GM19239 (cell line): ENCODE measurements around the gene PAXIP1.
A peak's percentile ranks its signal among the peaks of the same experiment; 100 is the strongest.
"Not testable (repeated sequence)": the region's sequence is repeated elsewhere in the genome, so short reads cannot be mapped to it uniquely, and the experiment has no call there.

Source experiments
- DNase-seq: peaks from one replicate; pipeline ENCODE4 v3.0.0; 2011; ENCODE audit warnings: low spot score; ENCODE audit not compliant: insufficient read length
- FAIRE-seq: peaks from 2 replicates; lab custom pipeline; 2011; peaks lifted over from hg19 to GRCh38; lab: Jason Lieb, UNC

Gene PAXIP1

DNA sequence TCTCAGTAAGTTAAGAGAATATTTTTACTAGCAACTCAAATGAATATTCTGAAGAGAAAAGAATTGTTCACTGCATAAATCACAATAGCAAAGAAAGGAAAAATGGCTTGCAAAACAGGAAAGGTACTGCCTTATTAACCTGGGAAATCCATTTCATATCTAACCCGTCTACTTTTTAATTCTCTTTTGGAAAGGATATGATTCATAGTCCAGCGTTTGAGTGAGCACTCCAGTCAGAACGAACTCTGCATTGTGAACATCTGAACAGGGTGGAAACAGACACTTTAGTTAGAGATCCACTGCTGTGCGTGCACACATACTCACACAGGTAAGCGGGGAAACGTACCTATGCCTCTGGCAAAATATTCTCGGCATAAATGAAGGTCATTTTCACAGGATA is 56.8 kb downstream of the PAXIP1 start:
- FAIRE-seq = no peak
- no peak for DNase-seq

DNA sequence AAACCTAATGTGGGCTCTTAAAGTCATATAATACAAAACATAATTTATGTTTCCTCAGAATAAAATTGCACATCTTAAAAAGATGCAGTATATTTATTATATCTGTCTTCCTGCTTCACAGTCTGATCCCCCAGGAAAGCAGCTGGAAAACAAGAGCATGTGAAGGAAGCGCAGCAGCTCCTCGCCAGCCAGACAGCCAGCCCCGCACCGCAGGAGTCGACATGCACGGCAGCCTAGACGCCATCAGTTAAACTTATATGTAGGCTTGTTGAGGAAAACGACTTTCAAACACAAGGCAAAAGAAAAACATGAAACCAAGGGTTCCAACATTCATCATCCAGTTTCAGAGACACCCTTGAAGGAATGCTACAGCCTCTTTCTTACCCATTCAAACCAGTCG is 59.0 kb downstream of the PAXIP1 start:
- DNase-seq = no peak
- FAIRE-seq = no peak

DNA sequence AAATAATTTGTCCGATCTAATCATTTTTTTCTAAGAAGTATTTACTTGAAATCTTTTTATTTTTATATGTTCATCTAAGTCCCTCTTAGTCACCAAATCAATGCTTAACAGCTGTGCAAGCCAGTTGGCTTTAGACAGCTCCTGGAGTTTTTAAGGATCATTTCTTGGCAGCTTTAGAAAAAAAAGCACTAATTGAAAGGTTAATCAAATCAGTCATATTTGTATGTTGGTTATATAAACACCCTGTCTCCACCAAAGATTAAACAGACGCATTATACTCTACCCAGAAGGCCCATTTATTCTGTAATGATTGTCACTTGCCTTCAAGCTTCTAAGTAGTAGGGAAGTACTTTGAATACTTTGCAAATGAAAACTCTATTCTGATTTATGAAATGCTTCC is 60.2 kb downstream of the PAXIP1 start:
- FAIRE-seq (no peak), DNase-seq (no peak)

DNA sequence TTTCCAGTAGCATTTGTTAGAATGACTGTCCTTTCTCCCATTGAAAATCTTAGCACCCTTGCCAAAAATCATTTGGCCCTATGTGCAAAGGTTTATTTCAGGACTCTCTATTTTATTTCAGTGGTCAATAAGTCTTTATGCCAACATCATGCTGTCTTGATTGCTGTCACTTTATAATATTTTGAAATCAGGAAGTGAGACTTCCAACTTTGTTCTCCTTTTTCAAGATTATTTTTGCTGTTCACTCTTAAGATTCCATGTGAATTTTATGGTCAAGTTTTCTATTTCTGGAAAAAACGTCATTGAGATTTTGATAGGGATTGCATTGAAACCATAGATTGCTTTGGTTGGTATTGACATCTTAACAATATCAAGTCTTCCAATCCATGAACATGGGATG is 65.1 kb downstream of the PAXIP1 start:
- no peak for FAIRE-seq

DNA sequence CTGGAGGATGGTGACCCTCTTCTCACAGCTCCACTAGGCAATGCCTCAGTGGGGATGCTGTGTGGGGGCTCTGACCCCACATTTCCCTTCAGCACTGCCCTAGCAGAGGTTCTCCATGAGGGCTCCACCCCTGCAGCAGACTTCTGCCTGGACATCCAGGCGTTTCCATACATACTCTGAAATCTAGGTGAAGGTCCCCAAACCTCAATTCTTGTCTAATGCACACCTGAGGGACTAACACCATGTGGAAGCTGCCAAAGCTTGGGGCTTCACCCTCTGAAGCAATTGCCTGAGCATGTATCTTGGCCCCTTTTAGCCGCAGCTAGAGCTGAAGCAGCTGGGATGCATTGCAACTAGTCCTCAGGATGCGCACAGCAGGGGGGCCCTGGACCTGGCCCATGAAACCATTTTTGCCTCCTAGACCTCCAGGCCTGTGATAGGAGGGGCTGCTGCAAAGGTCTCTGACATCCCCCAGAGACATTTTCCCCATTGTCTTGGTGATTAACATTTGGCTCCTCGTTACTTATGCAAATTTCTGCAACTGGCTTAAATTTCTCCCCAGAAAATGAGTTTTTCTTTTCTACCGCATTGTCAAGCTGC is 68.5 kb downstream of the PAXIP1 start:
- not testable (repeated sequence) for FAIRE-seq, DNase-seq

More for the DNA sequence above, 65.1 kb downstream of the PAXIP1 start:
- no peak for DNase-seq

DNA sequence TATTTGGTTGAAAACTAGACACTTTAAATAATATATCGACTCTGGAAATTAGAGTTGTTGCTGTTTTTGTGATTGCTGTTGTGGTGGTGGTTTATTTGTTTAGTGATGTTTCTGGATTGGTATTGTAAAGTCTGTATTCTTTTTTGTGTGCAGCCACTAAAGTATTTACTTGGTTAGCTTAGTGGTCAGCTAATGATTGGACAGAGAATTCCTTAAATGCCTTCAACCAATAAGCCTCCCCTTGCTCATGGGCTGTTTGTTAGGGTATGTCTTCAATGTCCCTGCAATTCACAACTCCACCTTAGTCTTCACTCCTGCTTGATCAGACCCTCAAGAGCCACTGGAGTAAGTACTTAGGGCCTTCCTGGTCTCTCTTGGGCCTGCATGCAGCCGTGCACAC is 71.0 kb downstream of the PAXIP1 start:
- DNase-seq (no peak), FAIRE-seq (no peak)

DNA sequence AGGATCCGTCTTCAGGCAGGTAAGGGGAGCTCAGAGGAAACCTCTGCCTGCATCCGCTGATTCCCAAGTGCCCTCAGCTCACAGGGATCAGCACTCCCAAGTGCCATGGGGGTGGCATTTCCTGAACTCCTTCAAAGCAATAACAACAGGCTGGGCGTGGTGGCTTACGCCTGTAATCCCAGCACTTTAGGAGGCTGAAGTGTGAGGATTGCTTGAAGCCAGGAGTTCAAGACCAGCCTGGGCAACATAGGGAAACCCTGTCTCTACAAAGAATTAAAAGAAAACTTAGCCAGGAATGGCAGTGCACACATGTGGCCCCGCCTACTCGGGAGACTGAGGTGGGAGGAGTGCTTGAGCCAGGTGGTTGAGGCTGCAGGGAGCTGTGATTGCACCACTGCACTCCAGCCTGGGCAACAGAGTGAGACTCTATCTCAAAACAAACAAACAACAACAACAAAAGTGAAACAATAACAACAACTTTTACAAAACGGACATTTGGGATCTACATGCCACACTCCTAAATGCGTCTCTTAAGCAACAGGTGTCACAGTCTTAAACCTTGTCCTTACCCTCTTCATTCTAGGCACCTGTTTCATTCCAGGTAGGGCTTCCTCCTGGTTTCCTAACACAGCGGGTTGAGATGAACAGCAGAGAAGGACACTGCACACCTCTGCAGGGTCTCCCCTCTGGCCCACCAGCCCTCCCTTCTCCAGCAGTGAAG is 73.8 kb downstream of the PAXIP1 start:
- no peak for FAIRE-seq
- no peak for DNase-seq

DNA sequence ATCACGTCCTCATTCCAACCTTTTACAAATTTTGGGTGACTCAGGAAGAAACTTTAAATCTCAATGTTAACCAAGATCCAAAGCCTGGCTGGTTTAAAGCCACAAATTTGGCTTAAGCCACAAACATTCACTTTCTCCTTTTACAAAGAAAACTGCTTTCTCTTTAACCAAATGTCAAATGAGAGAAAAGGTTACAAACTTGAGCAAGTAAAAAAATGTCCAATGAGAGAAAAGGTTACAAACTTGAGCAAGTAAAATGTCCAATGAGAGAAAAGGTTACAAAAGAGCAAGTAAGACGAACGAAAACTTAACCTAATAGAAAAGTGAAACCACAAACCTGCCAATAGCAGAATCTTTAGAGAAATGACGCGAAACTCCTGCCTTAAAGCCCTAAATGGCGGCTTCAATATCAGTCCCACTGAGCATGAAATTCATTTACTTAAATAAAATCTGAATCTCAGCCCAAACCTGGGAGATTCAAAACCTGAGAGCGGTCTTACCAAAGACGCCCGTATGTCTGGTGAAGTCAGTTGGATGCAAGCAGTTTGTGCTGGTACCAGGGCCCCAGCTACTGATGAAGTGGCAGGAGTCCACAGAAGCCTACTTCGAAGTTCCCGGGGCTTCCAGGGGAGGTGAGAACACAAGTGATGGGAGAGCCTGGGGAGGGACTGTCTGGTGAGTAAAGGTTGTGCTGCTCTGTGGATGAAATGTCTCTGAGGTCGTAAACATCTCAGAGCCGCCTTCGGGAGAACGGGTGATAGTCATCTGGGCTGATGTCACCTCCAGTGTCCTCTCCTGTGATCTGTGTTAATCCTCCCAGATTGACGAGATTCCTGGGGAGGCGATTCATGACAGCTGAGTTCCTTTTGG is 74.6 kb downstream of the PAXIP1 start:
- FAIRE-seq (peak; percentile 98), DNase-seq (peak; percentile 56)

DNA sequence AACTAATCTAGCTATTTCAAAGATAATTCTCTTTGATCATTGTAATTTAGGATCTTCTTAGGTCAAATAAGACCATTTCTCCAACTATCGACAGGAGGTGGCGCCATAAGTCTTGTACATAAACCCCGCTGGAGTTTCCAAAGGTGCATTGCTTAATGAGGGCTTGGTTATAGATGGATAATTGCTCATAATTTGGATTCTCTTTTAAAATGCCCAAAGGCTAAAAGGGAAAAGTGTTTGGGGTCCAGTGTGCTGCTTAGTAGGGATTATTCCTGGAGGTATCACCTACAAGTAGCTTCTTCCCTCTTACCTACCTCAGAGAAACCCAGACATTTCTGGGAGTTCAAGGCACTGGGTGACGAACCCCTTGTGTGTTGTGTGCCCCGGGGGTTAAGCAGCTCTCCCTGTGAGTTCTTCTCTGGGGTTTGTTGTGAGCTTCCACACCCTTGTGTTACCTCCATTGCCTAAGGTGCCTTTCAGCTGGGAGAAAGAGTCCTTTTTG is 75.2 kb downstream of the PAXIP1 start:
- FAIRE-seq (no peak), DNase-seq (no peak)

DNA sequence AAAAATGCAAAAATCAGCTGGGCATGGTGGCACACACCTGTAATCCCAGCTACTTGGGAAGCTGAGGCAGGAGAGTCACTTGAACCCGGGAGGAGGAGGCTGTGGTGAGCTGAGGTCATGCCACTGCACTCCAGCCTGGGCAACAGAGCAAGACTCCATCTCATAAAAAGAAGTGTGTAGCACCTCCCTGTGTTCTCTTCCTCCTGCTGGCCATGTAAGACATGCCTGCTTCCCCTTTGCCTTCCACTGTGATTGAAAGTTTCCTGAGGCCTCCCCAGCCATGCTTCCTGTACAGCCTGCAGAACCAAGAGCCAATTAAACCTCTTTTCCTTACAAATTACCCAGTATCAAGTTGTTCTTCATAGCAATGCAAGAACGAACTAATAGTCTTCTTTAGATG is 80.5 kb downstream of the PAXIP1 start:
- FAIRE-seq, DNase-seq: not testable (repeated sequence)

DNA sequence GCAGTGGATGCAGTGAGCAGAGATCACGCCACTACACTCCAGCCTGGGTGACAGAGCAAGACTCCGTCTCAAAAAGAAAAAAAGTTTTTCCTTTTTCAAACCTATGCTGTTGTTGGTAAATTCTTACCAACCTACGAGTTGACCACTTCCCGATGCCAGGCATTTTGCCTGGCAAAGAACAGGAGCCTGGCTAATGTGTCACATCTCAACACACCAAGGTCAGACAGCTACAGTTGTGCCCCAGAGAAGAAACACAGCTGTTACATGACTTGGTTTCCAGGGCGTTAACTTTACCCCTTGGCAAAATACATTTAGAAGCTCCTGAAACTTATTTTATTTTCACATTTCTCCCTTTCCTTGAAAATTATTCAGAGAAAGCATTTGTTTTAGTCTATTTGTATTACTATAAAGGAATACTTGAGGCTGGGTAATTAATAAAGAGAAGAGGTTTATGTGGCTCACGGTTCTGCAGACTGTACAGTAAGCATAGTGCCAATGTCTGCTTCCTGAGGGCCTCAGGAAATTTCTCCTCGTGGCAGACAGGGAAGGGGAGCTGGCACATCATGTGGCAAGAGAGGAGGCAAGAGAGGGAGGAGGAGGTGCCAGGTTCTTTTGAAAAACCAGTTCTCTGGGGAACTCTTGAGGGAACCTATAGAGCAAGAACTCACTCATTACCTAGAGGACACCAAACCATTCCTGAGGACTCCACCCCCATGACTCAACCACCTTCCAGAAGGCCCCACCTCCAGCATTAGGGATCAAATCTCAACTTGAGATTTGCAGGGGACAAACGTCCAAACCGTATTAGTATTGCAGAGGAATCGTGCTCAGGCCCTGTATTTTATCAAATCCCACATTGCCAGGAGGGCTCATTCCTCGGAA is 83.3 kb downstream of the PAXIP1 start:
- DNase-seq (no peak), FAIRE-seq (no peak)

DNA sequence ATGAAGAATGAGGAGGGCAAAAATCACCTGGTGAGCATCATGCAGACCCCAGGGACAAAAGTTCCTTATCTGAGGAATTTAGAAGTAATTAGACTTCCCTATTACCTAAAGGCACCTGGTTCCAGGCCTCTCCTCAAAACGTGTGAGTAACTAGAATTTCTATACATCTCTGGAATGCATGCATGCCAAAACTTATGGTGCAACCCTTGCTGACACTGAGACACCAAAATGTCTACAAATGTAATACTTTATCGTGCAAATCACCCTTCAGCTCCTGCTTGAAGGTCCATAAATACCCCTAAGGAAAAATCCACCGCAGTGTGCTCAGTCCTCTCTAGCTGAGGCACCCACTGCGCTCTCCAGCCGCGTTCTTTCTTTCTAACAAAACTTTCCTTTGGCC is 84.2 kb downstream of the PAXIP1 start:
- DNase-seq = no peak
- FAIRE-seq = no peak

DNA sequence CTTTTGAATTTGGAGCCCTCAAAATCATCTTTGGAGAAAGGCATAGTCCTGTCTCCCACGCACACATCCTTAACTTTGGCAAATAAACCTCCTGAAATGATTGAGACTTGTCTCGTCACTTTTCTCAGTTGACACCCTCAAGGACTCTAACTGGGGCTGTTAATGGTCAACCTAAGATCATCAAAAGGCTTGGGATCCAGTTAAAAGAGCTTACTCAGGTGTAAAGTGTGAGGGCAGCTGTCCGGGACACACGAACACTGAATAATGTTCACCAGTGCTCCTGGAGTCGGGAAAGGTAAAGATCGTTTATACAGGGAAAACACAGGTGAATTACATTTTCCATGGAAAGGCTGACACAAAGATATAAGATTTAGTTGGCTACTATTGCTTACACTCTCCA is 84.7 kb downstream of the PAXIP1 start:
- DNase-seq = no peak
- no peak for FAIRE-seq

DNA sequence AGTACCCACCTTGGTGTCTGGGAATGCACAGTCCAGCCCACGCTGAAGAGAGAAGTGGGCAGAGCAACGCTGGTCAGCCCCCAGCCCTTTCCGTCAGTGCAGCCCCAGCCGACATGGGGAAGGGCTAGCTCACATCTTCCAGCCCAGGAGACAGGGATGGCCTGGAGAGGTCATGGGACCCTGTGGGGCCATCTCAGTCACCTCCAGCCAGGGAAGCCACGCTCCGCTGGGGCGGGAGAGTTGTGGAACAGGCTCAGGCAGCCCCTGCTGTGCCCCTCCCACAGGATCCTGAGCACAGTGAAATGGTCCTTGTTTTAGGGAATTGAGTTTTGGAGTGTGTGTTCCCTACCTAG is 85.1 kb downstream of the PAXIP1 start:
- no peak for FAIRE-seq
- DNase-seq = no peak

DNA sequence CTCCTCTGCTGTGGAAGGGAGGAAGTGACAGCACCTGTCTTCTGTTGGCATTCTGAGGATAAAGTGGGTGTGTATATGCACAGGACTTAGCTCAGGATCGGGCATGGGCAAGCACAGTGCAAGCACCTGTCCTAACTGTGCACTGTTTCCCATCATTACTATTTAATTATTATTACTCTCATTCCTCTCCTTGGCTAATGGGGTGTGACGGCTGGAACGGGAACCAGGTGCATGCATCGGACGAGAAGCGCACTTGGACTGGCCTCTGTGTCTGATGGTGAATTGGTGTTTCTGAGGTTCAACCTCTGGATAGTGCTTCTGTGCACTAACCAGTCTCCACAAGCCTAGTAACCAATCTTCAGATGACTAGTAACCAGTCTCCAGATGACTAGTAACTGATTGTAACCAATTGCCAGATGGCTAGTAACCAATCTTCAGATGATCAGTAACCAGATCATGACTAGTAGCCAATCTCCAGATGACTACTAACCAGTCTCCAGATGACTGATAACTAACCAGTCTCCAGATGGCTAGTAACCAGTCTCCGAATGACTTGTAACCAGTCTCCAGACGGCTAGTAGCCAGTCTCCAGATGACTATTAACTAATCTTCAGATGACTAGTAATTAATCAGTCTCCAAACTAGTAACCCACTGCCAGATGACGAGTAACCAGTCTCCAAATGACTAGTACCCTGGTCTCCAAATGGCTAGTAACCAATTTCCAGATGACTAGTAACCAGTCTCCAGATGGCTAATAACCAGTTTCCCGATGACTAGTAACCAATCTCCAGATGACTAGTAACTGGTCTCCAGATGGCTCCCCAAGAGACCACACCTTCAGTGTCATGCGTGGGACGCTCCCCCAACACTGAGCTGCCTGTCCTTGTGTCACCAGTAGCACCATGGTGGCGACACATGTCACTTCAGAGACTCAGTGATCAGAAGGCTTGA is 85.8 kb downstream of the PAXIP1 start:
- FAIRE-seq (no peak), DNase-seq (no peak)

DNA sequence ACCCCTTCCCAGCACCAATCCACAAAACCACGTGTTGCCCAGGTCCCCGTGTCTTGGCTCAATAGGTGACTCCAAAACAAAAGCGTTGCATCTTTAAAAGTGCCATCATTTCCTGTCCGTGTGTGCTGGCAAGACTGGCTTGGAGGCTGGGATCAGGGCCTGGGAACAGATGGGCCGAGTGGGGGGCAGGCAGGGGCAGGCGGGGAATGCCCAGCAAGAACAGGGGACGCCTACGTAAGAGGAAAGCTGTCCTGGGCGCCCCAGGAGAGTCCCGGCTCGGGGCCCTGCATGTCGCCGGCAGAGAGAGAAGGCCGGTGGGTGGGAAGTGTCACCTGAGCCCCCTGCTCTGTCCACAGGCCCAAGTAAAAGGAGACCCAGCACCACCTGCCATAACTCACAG is 86.5 kb downstream of the PAXIP1 start:
- no peak for FAIRE-seq

DNA sequence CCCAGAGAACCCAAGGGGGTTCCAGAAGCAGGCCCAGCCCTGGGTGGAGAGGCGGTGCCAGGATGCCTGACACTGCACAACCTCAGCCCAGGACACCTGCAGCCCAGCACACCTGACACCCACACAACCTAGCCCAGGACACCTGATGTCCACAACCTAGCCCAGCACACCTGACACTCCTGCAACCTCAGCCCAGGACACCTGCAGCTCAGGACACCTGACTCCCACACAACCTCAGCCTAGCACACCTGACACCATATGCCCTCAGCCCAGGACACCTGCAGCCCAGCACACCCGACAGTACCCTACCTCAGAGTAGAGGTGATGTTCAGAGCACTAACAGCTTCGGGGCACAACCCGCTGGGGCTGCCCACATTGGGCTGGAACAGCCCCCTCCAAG is 87.3 kb downstream of the PAXIP1 start:
- no peak for DNase-seq
- FAIRE-seq = no peak

More for the DNA sequence above, 86.5 kb downstream of the PAXIP1 start:
- no peak for DNase-seq

DNA sequence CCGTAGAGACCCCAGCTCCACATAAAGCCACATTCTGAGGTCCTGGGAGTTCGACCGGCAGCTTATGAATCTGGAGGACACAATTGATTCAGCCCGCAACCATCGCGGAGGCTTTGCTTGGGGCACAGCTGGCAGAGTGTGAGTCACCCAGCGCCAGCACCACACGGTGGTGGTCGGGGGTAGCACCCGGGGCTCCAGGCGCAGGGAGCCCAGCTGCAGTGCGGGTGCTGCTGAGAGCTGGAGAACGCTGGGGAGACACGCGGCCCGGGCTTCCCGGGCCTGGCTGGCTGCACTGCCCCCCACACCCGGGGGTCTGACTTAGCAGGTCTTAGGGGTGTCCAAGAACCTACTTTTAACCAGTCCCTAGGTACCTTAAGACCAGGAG is 87.9 kb downstream of the PAXIP1 start:
- DNase-seq = no peak
- FAIRE-seq = no peak
